H1 (cell line): ENCODE measurements around the gene ZBTB46. TPM values are rescaled to one million over a fixed set of nuclear protein-coding genes. Genes with fewer than 3 reads are reported as not detected.

ENCODE experiments used
- CHD7 ChIP-seq: fragments of 300-600 bp; sonication (generic); IDR thresholded peaks from 2 replicates; pipeline ENCODE4 v1.7.1; 2012; ENCODE audit warnings: low read length, moderate library complexity, mild to moderate bottlenecking, inconsistent platforms; ENCODE audit not compliant: insufficient replicate concordance
- polyA plus RNA-seq, 7 experiments: library from polyadenylated mRNA; depleted of rRNA in 3 of 7; stranded (reverse) in 5 of 7; unstranded in 2 of 7; fragments of >200 nt in 5 of 7; fragments of 200-250 nt in 2 of 7; gene quantifications; 1 replicate in 5 of 7; 2 replicates in 1 of 7; 4 replicates in 1 of 7; pipeline versions ENCODE4 v1.2.1 to v1.2.3, GENCODE V29; 2011 to 2013; ENCODE audit warnings: missing spikeins in 2 of 7, mixed read lengths in 2 of 7
- total RNA-seq: library from RNA; stranded (reverse); fragmentation: NEBNext Ultra II Directional; extraction: Animal tissue kit (Norgen Biotek cat#: 25700); gene quantifications from 2 replicates; pipeline ENCODE4 v1.2.1, GENCODE V29; 2021

The ZBTB46 gene
- total and polyA plus RNA-seq, 2 of the 8 experiments (the other 6 are each of a cell fraction or from before 2014, with no cell fraction given): 6.4 to 22.4 TPM

- no peak for TF ChIP-seq CHD7
- TF ChIP-seq, all 59 proteins: peak for 0
Observed at GRCh38 chr20:63694584-63695423, 136.3 kb downstream of the ZBTB46 start (continued).
